ENCODE results near the gene BCAS4.
"Not testable (repeated sequence)": the region's sequence is repeated elsewhere in the genome, so short reads cannot be mapped to it uniquely, and the experiment has no call there.

Gene BCAS4

DNA sequence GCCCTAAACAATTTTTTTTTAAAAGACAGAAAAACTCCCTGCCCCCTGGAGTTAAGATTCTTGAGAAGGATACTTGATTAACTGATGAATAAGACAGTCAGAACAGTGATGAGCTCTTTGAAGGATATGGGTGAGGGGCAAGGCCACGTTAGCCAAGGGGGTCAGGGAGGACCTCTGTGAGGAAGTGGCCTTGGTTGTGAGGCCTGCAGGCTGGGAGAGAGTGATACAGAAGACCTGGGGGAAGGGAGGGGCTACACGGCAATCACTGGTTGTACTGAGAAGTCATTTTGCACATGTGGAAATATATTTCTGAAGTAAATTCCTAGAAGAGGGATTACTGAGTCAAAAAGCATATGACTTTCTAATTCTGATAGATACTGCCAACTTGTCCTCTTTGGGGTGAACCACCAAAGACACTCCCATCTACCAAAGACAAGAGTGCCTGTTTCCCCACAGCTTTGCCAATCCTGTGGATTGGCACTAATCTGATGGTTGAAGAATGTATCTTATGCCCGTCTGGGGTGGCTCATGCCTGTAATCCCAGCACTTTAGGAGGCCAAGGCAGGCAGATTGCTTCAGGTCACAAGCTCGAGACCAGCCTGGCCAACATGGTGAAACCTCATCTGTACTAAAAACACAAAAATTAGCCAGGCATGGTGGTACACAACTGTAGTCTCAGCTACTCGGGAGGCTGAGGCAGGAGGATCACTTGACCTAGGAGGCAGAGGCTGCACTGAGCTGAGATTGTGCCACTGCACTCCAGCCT lies 22.3 kb upstream of the BCAS4 start:
- no peak for DNase-seq

- DNase-seq: no peak
Observed at GRCh38 chr20:50774515-50774914, 20.3 kb upstream of the BCAS4 start.

DNA sequence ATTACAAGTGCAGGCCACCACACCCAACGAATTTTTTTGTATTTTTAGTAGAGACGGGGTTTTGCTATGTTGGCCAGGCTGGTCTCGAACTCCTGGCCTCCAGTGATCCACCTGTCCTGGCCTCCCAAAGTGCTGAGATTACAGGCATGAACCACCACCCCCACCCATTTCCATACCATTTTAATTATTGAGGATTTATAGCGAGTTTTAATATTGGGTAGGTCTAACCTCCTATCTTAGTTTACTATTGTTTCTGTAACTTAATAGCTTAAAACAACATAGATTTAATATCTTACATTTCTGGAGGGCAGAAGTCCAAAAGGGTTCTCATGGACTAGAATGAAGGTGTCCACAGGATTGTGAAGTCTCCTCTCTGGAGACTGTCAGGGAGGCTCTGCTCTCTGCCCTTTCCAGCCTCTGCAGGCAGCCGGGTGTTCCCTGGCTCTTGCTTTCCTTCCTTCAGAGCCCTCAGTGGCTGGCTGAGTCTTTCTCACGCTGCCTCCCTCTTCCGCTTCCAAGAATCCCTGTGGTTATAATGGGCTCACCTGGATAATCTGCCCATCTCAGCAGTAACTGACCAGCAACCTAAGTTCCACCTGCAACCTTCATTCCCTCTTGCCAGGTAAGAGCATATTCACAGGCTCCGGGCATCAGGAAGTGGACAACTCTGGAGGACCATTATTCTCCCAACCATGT lies 18.6 kb upstream of the BCAS4 start:
- DNase-seq: no peak

- no peak for DNase-seq
Observed at GRCh38 chr20:50777373-50777772, 17.5 kb upstream of the BCAS4 start.

DNA sequence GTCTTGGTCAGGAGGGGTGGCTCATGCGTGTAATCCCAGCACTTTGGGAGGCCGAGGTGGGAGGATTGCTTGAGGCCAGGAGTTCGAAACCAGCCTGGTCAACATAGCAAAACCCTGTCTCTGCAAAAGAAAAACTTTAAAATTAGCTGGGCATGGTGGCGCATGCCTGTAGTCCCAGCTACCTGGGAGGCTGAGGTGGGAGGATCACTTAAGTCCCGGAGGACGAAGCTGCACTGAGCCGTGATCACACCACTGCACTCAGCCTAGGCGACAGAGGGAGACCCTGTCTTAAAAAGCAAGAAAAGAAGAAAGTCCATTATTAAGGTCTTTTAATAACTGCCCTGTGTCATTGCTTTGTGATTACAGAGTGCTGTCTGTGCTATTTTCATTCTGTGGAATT lies 15.9 kb upstream of the BCAS4 start:
- not testable (repeated sequence) for DNase-seq

- DNase-seq: no peak
Observed at GRCh38 chr20:50783390-50783789, 11.5 kb upstream of the BCAS4 start.

DNA sequence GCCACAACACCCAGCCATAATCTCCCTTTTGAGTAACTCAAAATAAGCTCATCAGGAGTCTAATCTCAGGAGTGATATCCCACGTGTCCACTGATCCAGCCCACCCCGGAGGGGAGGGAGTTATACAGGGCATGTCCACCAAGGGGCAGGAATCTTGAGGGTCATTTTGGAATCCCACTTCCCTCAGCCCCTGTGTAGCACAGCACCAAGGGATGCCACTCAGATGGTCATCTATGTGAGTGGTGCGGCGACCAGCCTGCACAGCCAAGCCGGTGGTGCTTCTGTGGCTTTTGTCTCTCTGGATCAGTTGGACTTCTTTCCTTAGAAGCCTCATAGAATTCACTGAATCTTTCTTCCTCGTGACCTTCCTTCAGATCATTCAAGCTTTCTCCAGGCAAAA lies 11.0 kb upstream of the BCAS4 start:
- no peak for DNase-seq

DNA sequence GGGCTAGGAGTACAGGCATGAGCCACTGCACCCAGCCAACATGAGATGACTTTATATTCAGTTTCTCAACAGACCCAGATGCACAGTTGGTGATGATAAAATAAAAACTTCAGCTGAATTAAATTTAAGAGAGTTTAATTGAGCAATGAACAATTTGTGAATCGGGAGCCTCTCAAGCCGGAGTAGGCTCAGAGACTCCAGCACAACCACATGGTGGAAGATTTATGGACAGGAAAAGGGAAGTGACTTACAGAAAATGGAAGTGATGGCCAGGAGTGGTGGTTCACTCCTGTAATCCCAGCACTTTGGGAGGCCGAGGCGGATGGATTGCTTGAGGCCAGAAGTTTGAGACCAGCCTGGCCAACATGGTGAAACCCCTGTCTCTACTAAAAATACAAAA lies 10.4 kb upstream of the BCAS4 start:
- DNase-seq: no peak

- no peak for DNase-seq
Observed at GRCh38 chr20:50786703-50787102, 8.2 kb upstream of the BCAS4 start.

DNA sequence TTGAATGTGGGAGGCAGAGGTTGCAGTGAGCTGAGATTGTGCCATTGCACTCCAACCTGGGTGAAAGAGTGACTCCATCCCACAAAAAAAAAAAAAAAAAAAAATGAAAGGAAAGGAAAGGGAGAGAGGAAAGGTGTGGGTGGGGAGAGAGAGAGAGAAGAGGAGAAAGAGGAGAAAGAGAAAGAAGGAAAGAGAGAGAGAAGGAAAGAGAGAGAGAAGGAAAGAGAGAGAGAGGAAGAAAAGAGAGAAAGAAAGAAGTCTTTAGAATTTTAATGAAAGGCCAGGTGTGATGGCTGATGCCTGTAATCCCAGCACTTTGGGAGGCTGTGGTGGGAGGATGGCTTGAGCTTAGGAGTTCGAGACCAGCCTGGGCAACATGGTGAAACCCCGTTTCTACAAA lies 7.7 kb upstream of the BCAS4 start:
- no peak for DNase-seq

DNA sequence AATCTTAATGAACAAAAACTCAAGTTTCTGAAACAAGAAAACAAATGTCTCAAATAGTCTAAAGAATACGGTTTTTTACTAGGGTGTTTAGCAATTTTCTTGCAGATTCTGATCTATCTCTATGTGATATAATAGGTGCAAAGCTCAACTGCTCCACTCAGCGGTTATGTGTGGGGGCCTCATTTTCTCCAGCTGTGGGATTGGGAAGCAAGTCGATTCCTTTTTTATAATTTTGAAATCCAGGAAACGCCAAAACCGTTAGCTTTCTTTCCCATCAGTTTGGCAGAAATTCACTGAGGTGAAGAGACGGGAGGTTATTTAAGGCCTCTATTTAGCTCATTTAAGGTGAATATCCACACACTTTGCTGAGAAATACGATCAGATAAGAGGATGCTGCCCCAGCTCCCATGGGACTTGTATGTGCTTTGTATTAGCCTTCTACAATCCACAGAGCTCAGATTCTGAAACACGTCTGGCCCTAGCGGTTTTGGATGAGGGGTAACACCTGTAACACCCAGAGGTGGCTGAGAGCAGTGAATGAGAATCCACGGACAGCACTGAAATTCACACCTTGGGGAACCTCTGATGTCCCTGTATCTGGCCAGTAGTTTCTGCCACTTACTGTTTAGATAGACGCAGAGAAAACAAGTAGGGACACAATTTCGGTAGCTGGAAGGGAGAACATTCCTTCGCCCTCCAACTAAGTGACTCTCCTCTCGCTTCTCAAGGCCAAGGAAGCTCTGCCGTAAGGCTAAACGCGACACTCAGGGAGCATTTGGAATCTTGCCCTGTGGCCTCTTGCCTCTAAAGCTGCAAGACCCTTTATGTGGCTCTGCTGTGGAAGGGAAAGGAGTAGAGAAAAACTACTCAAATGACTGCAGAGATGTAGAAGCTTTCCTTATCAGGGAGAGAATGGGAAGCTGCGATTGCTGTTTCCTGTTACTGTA lies 6.5 kb upstream of the BCAS4 start:
- no peak for DNase-seq

DNA sequence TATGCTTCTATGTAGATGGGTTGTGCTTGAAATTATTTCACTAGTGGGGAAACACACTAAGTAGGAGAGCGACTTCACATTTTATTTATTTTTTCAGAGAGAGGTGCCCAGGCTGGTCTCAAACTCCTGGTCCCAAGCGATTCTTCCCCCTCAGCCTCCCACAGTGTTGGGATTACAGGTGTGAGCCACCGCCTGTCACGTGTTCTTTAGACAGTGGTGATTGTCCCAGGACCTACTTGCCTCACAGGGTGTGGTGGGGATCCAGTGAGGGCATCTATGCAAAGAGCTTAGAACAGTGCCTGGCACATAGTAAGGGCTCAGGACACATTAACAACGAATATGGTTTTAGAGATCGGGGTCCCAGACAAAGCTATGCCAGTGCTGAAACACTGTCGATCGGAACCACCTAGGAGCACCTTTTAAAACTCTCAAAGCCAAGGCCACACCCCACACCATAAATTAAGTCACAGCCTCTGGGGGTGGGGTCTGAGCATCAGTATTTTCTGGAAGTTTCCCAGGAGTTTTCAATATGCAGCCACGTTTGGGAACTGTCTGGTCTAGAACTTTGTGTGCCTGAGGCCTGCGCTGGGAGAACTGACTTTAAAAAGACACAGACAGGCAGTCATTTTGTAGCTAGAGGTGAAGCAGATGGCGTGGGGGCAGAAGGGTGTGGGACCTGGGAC lies 4.8 kb upstream of the BCAS4 start:
- no peak for DNase-seq

GRCh38 chr20:50790651-50791277 lies 4.1 kb upstream of the BCAS4 start:
- DNase-seq: peak; percentile 76 to 81

GRCh38 chr20:50792708-50793574 lies 1.9 kb upstream of the BCAS4 start:
- DNase-seq: no peak

DNA sequence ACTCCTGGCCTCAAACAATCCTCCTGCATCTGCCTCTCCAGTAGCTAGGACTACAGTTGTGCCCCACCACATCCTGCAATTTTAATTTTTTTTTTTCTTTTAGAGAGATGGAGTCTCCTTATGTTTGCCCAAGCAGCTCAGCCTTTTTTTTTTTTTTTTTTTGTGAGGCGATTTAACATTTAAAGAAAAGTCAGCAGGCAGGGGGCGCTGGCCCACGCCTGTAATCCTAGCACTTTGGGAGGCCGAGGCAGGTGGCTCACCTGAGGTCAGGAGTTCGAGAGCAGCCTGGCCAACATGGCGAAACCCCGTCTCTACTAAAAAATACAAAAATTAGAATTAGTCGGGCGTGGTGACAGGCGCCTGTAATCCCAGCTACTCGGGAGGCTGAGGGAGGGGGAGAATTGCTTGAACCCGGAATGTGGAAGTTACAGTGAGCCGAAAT lies 1.3 kb upstream of the BCAS4 start:
- DNase-seq: peak; percentile 55 to 57

DNA sequence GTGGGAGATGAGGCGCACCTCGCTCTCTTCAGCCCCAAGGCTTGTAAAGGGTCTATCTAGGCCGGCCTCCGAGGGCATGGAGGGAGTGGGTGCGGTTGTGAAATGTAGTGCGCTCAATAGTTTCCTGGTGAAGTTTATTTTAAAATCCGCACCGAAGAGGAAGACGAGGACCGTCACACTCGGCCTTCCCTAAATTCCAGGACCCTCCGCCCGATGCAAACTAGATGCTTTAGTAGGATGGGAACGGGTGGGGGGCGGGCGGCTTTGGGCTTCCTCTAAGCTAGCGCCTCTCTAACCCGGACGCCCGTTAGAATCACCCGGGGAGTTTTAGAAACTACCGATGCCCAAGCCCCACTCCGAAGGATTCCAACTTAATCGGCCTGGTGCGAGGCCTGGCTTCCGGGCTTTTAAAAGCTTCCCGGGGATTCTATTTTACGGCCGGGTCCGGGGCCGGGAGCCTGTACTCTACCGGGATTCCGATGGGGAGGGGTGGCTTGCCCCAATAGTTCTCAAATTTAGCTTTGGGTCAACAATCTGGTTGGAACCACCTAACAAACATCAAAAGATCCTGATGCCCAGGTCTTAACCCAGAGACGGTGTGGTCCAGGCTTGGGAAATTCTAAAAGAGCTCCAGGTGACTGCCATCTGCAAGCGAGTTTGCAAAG lies 548 bp upstream of the BCAS4 start:
- DNase-seq: no peak

- DNase-seq: no peak
Observed at GRCh38 chr20:50797142-50797541, 2.3 kb downstream of the BCAS4 start.

GRCh38 chr20:50798650-50799049 lies 3.8 kb downstream of the BCAS4 start:
- DNase-seq: no peak

DNA sequence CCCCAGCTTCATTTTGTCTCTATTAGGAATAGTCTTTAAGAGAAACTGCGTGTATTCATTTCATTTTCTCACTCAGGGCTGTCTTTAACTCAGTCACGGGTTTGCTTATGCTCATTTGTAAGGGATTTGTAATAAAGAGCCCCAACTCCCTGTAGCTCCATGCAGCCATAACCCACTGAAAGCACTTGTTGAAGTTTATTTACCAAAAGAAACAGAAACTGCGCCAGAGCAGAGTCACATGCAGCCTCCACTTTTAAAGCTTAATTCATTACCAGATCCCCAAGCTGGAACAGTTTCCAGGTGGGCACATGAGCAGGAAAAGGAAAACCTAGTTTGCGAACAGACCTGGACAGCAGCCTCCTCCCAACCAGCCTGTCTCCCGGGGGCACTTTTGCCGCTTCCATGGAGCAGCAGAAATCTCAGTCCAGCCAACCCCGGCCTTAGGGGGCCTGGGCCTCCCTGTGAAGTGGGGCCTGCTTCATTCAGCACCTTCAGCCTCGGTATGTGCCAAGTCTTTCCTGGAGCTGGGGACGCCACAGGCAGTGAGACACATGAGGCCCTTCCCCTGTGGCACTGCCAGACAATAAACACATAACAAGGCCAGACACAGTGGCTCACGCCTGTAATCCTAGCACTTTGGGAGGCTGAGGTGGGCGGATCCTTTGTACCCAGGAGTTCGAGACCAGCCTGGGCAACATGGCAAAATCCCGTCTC lies 4.5 kb downstream of the BCAS4 start:
- no peak for DNase-seq

Measured in CD4-positive, alpha-beta T cell treated with Interleukin-4 for 1 hour (primary cell).